Glomerular visceral epithelial cell (primary cell): ENCODE measurements around the gene TMEM135.
A peak's percentile ranks its signal among the peaks of the same experiment; 100 is the strongest.
"Not testable (repeated sequence)": the region's sequence is repeated elsewhere in the genome, so short reads cannot be mapped to it uniquely, and the experiment has no call there.

Source experiments
- DNase-seq: peaks from one replicate; pipeline ENCODE4 v3.0.0-alpha.2; 2016; ENCODE audit errors: extremely low spot score

TMEM135 gene

GRCh38 chr11:87258171-87258833 is 220.6 kb downstream of the TMEM135 start:
- DNase-seq: no peak

DNA sequence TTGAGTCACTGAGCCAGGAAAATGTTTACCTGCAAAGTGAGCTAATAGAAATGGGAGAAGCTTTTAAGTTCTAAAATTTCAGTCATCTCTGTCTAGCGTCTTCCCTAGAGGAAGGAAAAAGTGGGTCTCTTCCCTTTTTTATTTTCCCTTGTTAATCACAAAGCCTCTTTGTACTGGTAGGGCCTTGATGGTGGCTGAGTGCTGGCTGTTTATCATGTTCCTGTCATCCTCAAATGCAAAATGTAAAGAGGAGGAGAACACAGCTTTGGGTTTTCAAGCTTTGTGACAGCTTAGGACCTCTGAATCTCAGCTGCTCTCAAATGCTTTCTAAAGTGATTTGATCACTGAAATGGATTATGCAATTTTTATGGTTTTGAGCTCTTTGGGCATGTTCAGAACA is 222.0 kb downstream of the TMEM135 start:
- no peak for DNase-seq

DNA sequence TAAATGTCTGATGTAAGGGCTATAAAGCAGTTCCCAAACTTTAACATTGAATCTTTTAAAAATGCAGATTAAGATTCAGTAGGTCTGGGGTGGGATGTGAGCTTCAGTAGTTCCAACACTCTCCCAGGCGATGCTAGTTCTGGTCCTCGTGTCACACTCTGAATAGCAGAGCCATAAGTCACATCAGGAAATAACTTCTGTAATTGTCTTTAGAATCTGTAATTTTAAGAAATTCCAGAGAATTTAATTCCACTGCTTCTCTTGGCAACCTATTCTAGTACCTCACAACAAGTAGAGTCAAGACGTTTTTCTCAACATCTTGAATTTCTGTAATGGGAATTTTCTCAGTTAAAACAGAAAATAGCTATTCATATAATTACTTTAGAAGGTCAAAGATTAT is 223.1 kb downstream of the TMEM135 start:
- DNase-seq: no peak

DNA sequence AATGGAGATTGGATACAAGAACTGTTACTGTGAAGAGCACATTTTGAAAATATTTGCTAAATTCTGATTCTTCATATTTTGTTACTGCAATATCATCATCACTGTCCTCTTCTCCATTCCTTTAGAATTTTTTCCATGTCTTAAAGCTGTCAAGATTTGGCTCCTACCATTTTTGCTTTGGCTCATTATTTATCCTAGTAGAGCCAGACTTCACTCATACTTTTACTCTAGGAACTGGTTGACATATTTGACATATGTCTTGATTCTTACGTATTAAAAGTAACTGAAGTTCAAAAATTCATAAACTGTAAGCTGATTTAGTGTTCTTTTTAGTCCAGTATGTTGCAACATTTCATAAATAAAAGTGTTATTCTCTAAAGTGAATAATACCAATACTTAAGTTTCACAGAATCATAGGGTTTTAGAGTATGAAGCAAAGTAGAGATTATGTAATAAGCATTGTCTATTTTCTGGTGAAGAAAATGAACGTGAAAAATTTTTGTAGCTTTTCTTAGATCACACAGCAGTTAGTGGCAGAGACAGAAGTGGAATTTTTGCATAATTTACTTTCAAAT is 225.6 kb downstream of the TMEM135 start:
- DNase-seq: no peak

DNA sequence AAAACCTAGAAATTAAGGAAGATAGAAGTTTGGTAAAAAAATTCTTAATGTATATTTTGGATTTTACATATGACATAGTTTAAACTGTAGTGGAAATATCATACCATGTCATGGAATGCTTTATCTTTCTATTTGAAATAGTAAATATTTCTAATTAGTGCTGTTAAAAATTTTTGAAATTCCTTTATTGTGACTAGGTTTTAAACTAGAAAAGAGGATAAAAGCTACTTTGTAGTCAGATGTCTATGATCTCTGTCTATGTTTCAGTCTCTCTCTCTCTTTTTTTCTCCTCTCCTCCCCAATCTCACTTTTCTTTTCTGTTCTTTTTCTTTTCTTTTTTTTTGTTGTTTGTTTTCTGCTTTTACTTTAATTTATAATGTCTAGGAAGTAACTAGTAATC is 226.2 kb downstream of the TMEM135 start:
- no peak for DNase-seq

DNA sequence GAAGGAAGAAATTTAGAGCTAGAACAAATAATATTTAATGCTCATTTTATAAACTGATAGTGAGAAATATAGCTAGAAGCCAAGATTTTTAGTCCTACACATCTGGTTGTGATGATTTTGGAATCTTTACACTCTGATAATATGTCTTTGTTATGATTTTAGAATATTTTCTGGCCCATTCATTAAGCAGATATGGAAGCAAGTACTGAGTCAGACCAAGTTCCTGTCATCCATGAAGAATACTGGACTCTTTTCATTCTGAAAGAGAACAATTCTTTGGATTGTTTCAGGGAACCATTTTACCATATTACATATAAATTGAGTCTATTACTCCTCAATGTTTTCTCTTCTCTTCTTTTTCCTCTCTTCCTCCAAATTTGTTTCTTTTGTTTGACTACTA is 227.4 kb downstream of the TMEM135 start:
- no peak for DNase-seq

DNA sequence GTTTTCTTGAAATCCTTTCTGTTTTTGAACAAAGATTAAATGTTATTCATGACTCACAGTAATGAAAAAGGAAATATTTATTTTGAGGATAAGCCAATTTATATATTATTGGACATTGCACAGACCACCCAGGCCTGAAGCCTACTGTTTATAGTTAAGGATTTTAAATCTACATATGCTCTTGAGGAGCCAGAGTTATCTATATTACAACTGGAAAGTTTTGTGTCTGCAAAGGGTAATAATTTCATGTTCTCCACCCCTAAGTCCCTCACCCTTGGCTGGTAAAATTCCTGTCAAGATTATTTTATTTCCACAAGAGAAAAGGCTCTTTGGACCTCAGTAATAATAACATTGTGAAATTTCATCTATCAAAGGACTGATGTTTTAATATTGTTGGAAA is 228.2 kb downstream of the TMEM135 start:
- DNase-seq: no peak

- DNase-seq: no peak
Measured at GRCh38 chr11:87266751-87267150, 229.0 kb downstream of the TMEM135 start.

DNA sequence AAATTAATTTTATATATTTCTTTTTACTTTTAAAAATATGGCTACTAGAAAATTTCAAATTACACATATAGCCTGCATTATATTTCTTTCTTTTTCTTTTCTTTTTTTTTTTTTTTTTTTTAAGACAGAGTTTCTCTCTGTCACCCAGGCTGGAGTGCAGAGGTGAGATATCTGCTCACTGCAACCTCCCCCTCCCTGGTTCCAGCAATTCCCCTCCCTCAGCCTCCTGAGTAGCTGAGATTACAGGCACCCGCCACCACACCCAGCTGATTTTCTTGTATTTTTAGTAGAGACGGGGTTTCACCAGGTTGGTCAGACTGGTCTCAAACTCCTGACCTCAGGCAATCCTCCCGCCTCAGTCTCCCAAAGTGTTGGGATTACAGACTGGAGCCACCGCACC is 234.2 kb downstream of the TMEM135 start:
- DNase-seq: not testable (repeated sequence)

DNA sequence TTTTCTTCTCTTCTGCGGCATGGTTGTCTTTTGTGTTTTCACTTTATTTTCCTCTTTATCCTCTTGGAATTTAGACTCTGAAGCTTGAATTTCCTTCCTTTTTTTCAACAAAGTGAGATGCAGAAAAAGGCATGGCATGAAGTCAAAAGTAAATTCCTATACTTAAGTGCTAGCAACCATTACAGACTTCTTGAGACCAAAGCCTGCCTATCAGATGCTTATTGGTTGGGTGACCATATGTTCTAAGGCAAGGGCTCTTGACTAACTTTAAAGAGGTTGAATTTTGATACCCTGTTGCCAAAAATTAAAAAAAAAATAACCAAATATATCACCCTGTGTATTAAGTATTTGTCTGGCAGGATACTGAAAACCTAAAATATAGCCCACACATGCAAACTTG is 237.4 kb downstream of the TMEM135 start:
- no peak for DNase-seq

DNA sequence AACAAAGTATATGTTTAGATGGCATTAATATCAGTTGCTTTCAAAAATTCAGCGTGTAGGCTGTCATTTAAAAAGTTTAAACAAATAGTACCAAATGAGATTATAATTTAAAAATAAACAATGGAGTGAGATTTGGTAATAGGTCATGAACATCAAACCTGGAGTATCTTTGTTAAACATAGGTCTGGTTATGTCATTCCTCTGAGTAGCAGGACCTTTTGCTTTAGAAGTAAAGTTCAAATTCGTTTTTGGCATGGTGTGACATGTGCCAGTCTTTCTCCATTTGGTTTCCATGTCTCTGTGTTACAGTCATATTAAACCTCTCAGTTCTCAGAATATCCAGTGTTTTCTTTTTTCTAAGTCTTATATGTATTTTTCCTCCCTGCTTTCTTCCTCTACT is 242.4 kb downstream of the TMEM135 start:
- DNase-seq: no peak

DNA sequence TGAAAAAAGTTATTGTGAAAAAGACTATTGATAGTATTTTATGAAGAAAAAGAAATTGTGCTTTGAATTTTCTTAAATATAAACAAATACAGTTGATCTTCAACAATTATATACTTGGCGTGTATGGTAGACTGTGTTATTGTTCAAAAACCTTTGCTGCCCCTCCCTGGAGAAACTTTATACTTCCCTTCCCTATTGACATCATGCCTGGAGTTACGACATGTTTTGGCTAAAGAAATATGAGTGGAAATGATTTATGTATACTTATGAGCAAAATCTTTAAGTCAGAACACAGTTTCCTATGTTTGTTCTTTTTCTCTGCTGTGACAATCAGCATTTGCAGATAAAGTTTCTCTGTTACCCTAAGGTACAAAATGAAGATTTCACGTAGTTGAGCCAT is 243.8 kb downstream of the TMEM135 start:
- no peak for DNase-seq

GRCh38 chr11:87284306-87284705 is 246.6 kb downstream of the TMEM135 start:
- DNase-seq: no peak

DNA sequence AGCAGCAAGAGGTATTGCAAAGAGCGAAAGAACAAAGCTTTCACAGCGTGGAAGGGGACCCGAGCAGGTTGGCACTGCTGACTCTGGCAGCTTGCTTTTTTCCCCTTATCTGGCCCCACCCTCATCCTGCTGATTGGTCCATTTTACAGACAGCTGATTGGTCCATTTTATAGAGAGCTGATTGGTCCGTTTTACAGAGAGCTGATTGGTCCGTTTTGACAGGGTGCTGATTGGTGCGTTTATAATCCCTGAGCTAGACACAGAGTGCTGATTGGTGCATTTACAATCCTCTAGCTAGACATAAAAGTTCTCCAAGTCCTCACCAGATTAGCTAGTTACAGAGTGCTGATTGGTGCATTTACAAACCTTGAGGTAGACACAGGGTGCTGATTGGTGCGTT is 247.9 kb downstream of the TMEM135 start:
- not testable (repeated sequence) for DNase-seq

- no peak for DNase-seq
Measured at GRCh38 chr11:87286338-87286737, 248.6 kb downstream of the TMEM135 start.

GRCh38 chr11:87290304-87290922 is 252.7 kb downstream of the TMEM135 start:
- peak; percentile 47 for DNase-seq

DNA sequence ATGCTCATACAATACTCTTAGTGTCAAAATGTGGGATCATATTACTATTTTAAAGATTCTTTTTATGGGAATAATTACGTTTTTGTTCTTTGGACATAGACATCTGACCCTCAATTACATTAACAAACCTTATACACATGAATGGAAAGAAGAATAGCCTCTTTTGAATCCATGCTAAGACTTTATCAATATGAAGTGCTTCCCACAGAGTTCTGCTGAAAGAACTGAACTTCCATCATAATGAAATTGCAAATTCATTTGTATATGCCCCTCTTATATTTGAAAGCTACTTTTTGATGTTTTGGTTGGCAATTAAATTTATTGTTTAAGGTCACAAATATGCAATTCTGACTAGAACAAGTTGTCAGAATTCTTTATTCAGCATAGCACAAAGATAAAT is 254.9 kb downstream of the TMEM135 start:
- no peak for DNase-seq

DNA sequence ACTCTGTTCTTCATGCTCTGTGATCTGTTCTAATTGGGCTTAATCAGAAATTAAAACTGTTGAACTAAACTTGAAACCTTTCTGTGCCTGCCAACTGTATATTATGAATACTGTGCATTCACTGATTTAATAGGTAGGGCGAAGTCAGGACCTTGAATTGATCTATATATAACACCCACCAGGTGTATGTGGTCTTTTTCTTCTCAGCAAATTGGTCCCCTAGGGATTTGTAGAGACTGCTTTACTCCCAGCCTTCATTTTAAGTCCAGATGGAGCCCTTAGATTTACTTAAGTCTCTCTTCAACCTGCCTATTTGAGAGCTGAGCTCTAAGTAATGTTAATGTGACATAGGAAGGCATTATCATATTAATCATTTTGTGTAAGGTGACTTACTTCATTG is 257.5 kb downstream of the TMEM135 start:
- no peak for DNase-seq

DNA sequence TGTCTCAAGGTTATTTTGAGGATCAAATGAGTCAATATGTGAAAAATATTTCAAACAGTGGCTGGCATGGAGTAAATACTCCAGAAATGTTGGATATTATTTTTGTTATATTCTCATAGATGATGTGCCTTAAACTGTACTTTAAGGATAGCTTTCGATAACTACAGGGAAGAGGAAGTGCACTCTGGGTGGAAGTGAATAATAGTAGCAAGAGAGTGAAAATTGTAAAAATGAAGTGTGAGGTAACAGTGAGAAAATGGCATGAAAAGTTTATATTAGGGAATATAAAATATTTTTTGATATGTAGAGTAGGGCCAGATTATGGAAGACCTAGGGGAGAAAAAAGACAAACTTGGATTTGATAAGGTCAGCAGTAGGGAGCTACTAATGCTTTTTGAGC is 258.9 kb downstream of the TMEM135 start:
- DNase-seq: no peak

DNA sequence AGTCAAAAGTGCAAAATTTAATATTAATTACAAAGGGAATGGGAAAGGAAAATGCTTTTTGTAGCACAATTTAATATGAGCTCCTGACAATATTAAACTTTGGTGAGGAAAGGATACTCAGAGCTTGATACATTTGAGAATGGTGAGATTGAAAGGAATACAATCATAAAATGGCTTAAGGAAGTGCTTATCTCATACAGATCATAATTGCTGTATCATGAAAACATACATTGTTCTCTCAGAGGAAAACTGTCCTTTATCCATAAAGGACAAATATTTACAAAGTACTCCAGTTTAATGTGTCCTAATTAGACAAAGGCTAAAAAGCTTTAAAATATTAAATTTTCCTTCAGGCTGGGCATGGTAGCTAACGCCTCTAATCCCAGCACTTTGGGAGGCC is 260.4 kb downstream of the TMEM135 start:
- no peak for DNase-seq

DNA sequence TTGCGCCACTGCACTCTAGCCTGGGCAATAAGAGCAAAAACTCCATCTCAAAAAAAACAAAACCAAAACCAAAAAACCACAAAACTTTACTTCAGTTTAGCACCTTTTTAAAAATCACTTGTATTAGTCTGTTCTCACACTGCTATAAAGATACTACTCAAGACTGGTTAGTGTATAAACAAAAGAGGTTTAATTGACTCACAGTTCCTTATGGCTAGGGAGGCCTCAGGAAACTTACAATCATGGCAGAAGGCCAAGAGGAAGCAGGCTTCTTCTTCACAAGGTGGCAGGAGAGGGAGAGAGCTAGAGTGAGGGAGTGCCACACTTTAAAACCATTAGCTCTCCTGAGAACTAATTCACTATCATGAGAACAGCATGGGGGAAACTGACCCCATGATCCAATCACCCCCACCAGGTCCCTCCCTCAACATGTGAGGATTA is 261.3 kb downstream of the TMEM135 start:
- no peak for DNase-seq

DNA sequence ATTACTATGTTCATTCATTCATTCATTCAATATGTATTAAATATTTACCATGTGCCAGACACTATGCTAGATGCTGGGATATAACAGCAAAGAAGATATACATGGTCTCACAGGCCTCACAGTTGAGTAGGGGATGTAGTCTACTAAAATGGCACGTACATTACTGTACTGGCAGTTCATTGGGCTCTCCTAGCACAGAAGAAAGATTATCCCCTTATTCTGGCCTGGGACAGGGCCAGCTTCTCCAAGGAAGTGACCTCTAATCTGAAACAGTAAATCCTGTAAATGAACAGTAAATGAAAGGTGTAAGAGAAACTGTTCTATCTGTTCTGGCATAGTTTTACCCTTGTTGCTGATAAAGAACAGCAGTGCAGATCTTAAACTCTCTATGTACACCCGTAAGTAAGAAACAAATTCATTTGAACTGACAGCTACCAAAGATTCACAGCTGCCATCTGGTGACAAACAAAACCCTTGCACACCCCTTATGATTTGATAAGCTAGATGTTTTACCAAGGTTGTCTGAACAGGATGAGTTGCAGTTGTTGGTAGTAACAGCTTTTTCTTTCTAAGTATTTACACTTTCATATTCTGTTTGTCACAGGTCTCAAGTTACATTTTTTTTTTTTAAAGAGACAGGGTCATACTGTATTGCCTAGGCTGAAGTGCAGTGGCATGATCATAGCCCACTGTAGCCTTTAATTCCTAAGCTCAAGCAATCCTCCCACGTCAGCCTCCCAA is 263.1 kb downstream of the TMEM135 start:
- DNase-seq: no peak
